ENCODE data around the gene KCNT1. TPM values are rescaled to one million over a fixed set of nuclear protein-coding genes. Genes with fewer than 3 reads are reported as not detected.

The KCNT1 gene
- polyA plus RNA-seq, 1 donor (not counting 4 experiments of a cell fraction or from before 2014, with no cell fraction given), result not detected

DNA sequence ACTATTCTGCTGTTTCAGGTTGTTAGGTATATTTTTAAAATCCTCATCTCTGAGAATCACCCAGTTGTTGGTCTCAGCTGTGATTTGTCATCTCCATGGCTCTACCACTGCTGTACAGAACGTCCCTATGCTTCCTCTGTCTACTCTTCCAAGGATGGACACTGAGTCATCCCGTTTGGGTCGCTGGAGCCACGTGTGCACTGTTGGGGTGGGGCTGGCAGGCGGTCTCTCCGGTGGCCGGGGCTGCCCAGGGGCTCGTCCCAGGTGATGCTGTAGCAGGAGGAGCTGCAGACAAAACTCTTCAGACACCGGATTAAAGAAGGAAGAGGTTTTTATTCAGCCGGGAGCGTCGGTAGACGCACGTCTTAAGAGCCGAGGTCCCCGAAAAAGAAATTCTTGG lies 21.9 kb upstream of the KCNT1 start:
- H3K4me1 ChIP-seq (ENCODE audit: control insufficient read depth, extremely low read depth, insufficient read depth, low read length), result no peaks in the 10 kb centered on the region
- no peak overlapping the region for H3K4me2 ChIP-seq (ENCODE audit: control insufficient read depth, extremely low read depth, insufficient read depth, low read depth, low read length)
- no peak overlapping the region for H3K4me3 ChIP-seq (ENCODE audit: control insufficient read depth in 2 of 3, extremely low read depth in 1 of 3, insufficient read depth in 2 of 3, low read depth in 1 of 3, low read length in 3 of 3)
- no peaks in the 10 kb centered on the region for H3K9me1 ChIP-seq (ENCODE audit: control insufficient read depth, extremely low read depth, insufficient read depth, low read length)
- H3K36me3 ChIP-seq (ENCODE audit: control insufficient read depth in 2 of 2, extremely low read depth in 1 of 2, insufficient read depth in 2 of 2, low read length in 2 of 2), result no peaks in the 10 kb centered on the region
- H4K20me1 ChIP-seq (ENCODE audit: control insufficient read depth, extremely low read depth, insufficient read depth, low read length), result no peaks in the 10 kb centered on the region
- dilution Hi-C loops (cut with MboI; ENCODE audit: extremely low pct_ligation_motif_present, low sequenced_read_pairs), result no loop called here
- H3K27me3 ChIP-seq (ENCODE audit: control insufficient read depth, extremely low read depth, insufficient read depth, low read length), result no peaks in the 10 kb centered on the region
- FAIRE-seq (no peak), DNase-seq (ENCODE audit: low read depth, low spot score) (no peak)
- TF ChIP-seq, protein P1, sequence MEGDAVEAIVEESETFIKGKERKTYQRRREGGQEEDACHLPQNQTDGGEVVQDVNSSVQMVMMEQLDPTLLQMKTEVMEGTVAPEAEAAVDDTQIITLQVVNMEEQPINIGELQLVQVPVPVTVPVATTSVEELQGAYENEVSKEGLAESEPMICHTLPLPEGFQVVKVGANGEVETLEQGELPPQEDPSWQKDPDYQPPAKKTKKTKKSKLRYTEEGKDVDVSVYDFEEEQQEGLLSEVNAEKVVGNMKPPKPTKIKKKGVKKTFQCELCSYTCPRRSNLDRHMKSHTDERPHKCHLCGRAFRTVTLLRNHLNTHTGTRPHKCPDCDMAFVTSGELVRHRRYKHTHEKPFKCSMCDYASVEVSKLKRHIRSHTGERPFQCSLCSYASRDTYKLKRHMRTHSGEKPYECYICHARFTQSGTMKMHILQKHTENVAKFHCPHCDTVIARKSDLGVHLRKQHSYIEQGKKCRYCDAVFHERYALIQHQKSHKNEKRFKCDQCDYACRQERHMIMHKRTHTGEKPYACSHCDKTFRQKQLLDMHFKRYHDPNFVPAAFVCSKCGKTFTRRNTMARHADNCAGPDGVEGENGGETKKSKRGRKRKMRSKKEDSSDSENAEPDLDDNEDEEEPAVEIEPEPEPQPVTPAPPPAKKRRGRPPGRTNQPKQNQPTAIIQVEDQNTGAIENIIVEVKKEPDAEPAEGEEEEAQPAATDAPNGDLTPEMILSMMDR (optimal IDR thresholded peaks at IDR 0.05 in 1 of 3, IDR thresholded peaks at IDR 0.05 in 1 of 3, conservative IDR thresholded peaks at IDR 0.05 in 1 of 3; ENCODE audit: extremely low read depth in 1 of 3, insufficient read depth in 2 of 3, low read length in 3 of 3), result no peak
- TF ChIP-seq EZH2 (IDR thresholded peaks at IDR 0.05; ENCODE audit: low read length), result no peak
- no peak overlapping the region for H3K9ac ChIP-seq (ENCODE audit: control insufficient read depth, extremely low read depth, insufficient read depth, low read length)
- no peak overlapping the region for H3K27ac ChIP-seq (ENCODE audit: control insufficient read depth, insufficient read depth, low read length)
- no peaks in the 10 kb centered on the region for H3K9me3 ChIP-seq (ENCODE audit: control insufficient read depth, low read depth, low read length)
- H3K79me2 ChIP-seq (ENCODE audit: control insufficient read depth, insufficient read depth, low read length), result no peaks in the 10 kb centered on the region
- no peak overlapping the region for H2AFZ ChIP-seq (ENCODE audit: control insufficient read depth, low read length)

DNA sequence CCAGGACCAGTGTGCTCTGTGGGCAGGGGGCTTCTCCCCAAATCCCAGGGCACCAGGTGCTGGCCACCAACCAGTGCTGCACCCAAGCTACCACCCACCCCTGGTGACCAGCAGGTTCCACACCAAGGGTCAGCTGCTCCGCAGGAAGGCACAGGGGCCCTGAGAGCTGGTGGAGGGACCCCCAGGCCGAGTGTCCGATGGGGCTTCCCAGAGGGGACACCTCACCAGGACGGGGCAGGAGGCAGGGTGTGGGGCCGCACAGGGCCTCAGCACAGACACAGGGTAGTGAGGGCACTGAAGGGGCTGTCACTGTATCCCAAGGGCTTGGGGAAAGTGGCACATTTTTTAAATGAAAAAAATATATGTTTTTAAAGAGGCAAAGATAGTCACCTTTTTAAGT lies 20.8 kb upstream of the KCNT1 start:
- FAIRE-seq (no peak), DNase-seq (ENCODE audit: low read depth, low spot score) (no peak)
- Histone ChIP-seq H3K27me3 (ENCODE audit: control insufficient read depth, extremely low read depth, insufficient read depth, low read length) (no peaks in the 10 kb centered on the region), H3K9ac (ENCODE audit: control insufficient read depth, extremely low read depth, insufficient read depth, low read length) (no peak overlapping the region), H3K27ac (ENCODE audit: control insufficient read depth, insufficient read depth, low read length) (no peak overlapping the region), H3K79me2 (ENCODE audit: control insufficient read depth, insufficient read depth, low read length) (no peaks in the 10 kb centered on the region), H3K4me1 (ENCODE audit: control insufficient read depth, extremely low read depth, insufficient read depth, low read length) (no peaks in the 10 kb centered on the region), H4K20me1 (ENCODE audit: control insufficient read depth, extremely low read depth, insufficient read depth, low read length) (no peaks in the 10 kb centered on the region), H3K9me3 (ENCODE audit: control insufficient read depth, low read depth, low read length) (no peaks in the 10 kb centered on the region), H3K4me2 (ENCODE audit: control insufficient read depth, extremely low read depth, insufficient read depth, low read depth, low read length) (no peak overlapping the region), H3K36me3 (ENCODE audit: control insufficient read depth in 2 of 2, extremely low read depth in 1 of 2, insufficient read depth in 2 of 2, low read length in 2 of 2) (no peaks in the 10 kb centered on the region), H3K9me1 (ENCODE audit: control insufficient read depth, extremely low read depth, insufficient read depth, low read length) (no peaks in the 10 kb centered on the region), H2AFZ (ENCODE audit: control insufficient read depth, low read length) (no peak overlapping the region), H3K4me3 (ENCODE audit: control insufficient read depth in 2 of 3, extremely low read depth in 1 of 3, insufficient read depth in 2 of 3, low read depth in 1 of 3, low read length in 3 of 3) (no peak overlapping the region)
- dilution Hi-C loops (cut with MboI; ENCODE audit: extremely low pct_ligation_motif_present, low sequenced_read_pairs), result no loop called here
- TF ChIP-seq EZH2 (IDR thresholded peaks at IDR 0.05; ENCODE audit: low read length), result no peak
- TF ChIP-seq, protein P1 (optimal IDR thresholded peaks at IDR 0.05 in 1 of 3, IDR thresholded peaks at IDR 0.05 in 1 of 3, conservative IDR thresholded peaks at IDR 0.05 in 1 of 3; ENCODE audit: extremely low read depth in 1 of 3, insufficient read depth in 2 of 3, low read length in 3 of 3), result no peak

Measured in keratinocyte (primary cell).